GM11168 (cell line): ENCODE data around the gene CNTNAP2.
"Not testable (repeated sequence)": the region's sequence is repeated elsewhere in the genome, so short reads cannot be mapped to it uniquely, and the experiment has no call there.

Source experiments
- in situ Hi-C: fragments of 300-500 bp; cut with MboI; formaldehyde crosslinking; loops from one replicate; pipeline ENCODE4 v1.12.0; 2022; ENCODE audit warnings: low sequenced_read_pairs; ENCODE audit not compliant: unreplicated experiment

Gene CNTNAP2

GRCh38 chr7:148442933-148443332 is 2326.3 kb downstream of the CNTNAP2 start:
- in situ Hi-C loops, result no loop called here

DNA sequence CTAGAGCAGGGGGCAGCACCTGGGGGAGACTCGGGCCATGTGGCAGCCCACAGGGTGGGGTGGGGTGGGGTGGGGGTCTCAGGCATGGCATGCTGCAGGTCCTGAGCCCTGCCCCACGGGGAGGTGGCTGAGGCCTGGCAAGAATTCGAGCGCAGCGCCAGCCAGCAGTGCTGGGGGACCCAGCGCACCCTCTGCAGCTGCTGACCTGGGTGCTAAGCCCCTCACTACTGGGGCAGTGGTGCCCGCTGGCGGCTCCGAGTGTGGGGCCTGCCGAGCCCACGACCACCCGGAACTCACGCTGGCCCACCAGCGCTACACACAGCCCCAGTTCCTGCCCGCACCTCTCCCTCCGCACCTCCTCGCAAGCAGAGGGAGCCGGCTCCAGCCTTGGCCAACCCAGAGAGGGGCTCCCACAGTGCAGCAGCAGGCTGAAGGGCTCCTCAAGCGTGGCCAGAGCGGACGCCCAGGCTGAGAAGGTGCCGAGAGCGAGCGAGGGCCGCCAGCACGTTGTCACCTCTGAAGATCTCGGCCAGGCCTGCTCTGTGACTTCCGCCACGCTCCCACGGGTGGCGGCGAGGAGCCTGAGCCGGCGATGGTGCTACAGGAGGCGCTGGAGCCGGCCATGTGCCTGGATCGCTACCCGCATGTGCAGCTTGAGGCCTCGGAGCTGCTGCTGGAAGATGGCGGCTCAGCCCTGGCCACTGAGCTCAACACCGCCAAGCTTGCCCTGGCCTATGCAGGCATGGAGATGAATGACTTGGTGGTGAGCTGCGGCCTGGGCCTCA is 2328.9 kb downstream of the CNTNAP2 start:
- in situ Hi-C loops, result no loop called here

GRCh38 chr7:148447221-148447849 is 2330.7 kb downstream of the CNTNAP2 start:
- in situ Hi-C loops, result no loop called here

DNA sequence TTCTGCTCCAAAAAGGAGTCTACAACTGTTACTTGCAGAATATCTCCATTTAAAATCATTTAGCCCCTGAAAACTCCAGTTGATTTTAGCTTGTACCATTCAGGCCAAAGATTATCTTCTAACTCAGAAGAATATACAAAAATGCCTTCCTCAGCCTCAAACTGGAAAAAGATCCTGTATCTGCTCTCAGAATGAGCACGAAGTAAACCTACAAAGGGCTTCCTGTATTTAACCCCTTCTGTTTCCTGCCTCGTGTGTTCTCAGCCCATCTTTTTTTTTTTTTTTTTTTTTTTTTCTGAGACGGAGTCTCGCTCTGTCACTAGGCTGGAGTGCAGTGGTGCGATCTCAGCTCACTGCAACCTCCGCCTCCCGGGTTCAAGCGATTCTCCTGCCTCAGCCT is 2334.9 kb downstream of the CNTNAP2 start:
- in situ Hi-C loops, result not testable (repeated sequence)

DNA sequence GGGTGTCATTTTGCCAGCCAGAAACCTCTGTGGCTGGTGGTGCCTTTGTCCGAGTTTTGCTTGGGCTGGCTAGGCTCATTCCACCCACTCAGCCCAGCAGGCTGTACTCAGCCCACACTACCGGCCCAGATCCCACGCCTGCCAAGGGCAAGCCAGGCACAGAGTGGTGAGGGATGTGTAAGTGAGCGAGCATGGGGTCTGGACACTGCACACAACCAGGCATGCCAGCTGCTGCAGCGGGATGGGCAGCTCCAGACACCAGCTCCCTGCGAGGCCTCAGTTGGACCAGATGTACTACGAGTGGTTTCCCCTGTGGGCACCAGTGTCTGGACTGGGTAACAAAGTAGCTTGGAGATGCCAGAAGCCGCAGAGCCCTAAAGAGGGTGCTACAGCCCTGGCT is 2339.8 kb downstream of the CNTNAP2 start:
- in situ Hi-C loops, result no loop called here

- in situ Hi-C loops, result no loop called here
Observed at GRCh38 chr7:148457310-148457921, 2340.8 kb downstream of the CNTNAP2 start.

- in situ Hi-C loops, result no loop called here
Observed at GRCh38 chr7:148458263-148458662, 2341.7 kb downstream of the CNTNAP2 start.

DNA sequence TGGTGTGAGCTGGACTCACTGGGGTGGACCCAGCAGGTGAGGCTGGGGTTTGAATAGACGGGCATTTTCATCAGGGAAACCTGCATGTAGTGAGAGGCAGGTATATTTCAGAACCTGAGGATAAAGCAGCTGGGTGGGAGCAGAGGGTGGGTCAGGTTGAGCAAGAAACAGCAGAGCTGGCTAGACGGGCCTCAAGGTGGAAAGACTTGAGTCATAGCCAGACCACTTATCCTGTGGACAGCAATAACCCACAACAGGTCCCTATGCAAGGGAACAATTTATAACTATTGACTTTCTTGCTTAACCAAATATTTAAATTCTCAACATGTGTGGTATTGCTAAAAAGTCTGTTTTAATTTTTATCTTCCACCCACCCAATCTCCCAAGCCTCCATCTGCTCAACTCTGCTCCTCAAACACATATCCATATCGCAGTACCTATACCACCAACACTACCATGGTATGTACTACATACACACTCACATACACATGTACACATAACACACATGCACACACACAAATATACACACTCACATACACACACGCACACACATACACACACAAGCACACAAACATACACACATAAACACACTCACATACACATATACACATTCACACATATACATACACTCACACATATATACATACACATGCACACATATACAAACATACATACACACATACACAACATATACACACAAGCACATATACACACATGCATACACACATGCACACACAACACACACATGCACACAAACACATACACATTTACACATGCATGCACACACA is 2345.0 kb downstream of the CNTNAP2 start:
- in situ Hi-C loops, result no loop called here

DNA sequence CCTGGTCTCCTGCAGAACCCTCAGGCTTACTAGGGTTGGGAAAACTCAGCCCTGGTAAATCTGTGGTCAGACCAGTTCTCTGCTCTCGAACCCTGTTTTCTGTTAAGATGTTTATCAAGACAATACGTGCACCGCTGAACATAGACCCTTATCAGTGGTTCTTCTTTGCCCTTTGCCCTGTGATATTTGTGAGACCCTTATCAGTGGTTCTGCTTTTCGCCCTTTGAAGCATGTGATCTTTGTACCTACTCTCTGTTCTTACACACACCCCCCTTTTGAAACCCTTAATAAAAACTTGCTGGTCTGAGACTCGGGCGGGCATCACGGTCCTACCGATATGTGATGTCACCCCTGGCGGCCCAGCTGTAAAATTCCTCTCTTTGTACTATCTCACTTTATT is 2346.2 kb downstream of the CNTNAP2 start:
- in situ Hi-C loops, result not testable (repeated sequence)

- in situ Hi-C loops, result no loop called here
Observed at GRCh38 chr7:148463210-148463609, 2346.6 kb downstream of the CNTNAP2 start.

DNA sequence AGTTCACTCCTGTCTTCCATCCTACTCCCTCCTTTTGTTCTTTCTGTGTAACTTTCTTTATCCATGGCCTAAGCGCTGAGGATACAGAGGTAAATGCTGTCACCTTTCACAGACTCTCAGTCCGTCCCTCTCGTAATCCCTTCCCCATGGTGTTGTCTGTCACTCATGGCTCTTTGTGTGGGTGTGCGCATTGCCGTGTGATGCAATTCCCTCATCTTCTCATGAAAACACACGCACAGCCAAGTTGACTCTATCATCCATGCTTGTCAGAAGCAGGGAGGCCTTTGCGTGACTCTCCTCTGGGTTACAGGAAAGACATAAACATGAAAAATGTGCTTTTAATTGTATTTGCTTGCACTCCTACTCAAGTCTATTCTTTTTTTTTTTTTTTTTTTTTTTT is 2348.3 kb downstream of the CNTNAP2 start:
- in situ Hi-C loops, result no loop called here

GRCh38 chr7:148465441-148465840 is 2348.8 kb downstream of the CNTNAP2 start:
- in situ Hi-C loops, result not testable (repeated sequence)

DNA sequence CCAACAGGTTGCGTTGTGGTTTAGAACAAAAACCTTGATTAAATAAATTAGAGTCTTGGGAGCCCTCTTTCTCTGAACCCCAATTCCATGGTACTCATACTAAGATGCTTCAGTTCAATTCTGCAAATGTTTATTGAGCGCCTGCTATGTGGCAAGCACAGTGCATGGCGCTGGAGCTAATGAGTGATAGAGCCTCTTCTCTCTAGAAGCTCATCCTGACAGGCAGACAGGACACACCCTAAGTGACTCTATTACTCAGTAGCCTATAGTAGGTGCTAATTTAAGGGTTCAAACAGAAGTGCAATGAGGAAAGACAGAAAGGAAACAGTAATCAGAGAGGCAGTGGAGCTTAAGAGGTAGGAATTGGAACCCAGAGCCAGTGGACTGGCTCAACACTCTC is 2349.5 kb downstream of the CNTNAP2 start:
- in situ Hi-C loops, result no loop called here

DNA sequence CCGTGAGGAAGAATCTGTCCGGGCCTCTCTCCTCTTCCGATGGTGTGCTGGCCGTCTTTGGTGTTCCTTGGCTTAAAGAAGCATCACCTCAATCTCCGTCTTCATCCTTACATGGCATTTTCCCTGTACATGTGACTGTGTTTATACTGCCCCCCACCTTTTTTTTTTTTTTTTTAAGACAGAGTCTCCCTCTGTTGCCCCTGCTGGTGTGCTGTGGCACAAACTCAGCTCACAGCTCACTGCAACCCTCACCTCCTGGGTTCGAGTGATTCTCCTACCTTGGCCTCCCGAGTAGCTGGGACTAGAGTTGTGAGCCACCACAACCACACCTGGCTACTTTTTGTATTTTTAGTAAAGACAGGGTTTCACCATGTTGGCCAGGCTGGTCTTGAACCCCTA is 2352.1 kb downstream of the CNTNAP2 start:
- in situ Hi-C loops, result no loop called here
